HepG2 (cell line): Measurements from ENCODE around the gene CACNA2D3. TPM values are rescaled to one million over a fixed set of nuclear protein-coding genes. Genes with fewer than 3 reads are reported as not detected.

ENCODE experiments used
- CEBPB ChIP-seq: IDR thresholded peaks from 2 replicates; pipeline ENCODE4 v1.6.1; 2011; ENCODE audit warnings: low read depth, low read length, improper control_type of control experiment, borderline replicate concordance
- CTCF ChIP-seq: sonication (generic); formaldehyde crosslinking; IDR thresholded peaks from 2 replicates; pipeline ENCODE4 v1.5.0; 2020; ENCODE audit warnings: mild to moderate bottlenecking, missing genetic modification reagents, moderate library complexity
- ELF4 ChIP-seq: sonication (generic); formaldehyde crosslinking; IDR thresholded peaks from 2 replicates; pipeline ENCODE4 v1.5.0; 2020; ENCODE audit warnings: missing genetic modification reagents, mild to moderate bottlenecking, moderate library complexity, borderline replicate concordance
- FOXA1 ChIP-seq, 2 experiments: fragments of 450-650 bp in 1 of 2; sonication (generic) in 1 of 2; formaldehyde crosslinking in 1 of 2; IDR thresholded peaks; 2 replicates each; pipeline versions ENCODE4 v1.4.0 to v1.6.1; 2016 to 2020; ENCODE audit warnings: missing genetic modification reagents in 1 of 2
- HMGXB4 ChIP-seq, 2 experiments: sonication (generic) in 1 of 2; formaldehyde crosslinking in 1 of 2; IDR thresholded peaks; 2 replicates each; pipeline versions ENCODE4 v1.4.0 to v1.6.1; 2018 to 2020; ENCODE audit warnings: missing genetic modification reagents in 2 of 2, borderline replicate concordance in 1 of 2, low read depth in 1 of 2, mild to moderate bottlenecking in 1 of 2, missing biosample characterization in 1 of 2
- KAT2B ChIP-seq: fragments of 150-350 bp; IDR thresholded peaks from 2 replicates; pipeline ENCODE4 v1.6.1; 2014; ENCODE audit warnings: low read depth, low read length, borderline replicate concordance
- MEIS1 ChIP-seq: sonication (generic); formaldehyde crosslinking; IDR thresholded peaks from 2 replicates; pipeline ENCODE4 v1.9.0; 2021; ENCODE audit warnings: mild to moderate bottlenecking, missing genetic modification reagents, moderate library complexity, borderline replicate concordance
- NR0B2 ChIP-seq: sonication (generic); formaldehyde crosslinking; IDR thresholded peaks from 2 replicates; pipeline ENCODE4 v1.4.0; 2020; ENCODE audit warnings: mild to moderate bottlenecking, missing genetic modification reagents
- PATZ1 ChIP-seq: sonication (generic); formaldehyde crosslinking; IDR thresholded peaks from 2 replicates; pipeline ENCODE4 v1.4.0; 2020; ENCODE audit warnings: missing genetic modification reagents
- STAG1 ChIP-seq: sonication (generic); formaldehyde crosslinking; IDR thresholded peaks from 2 replicates; pipeline ENCODE4 v1.4.0; 2020; ENCODE audit warnings: missing genetic modification reagents
- ZFX ChIP-seq: sonication (generic); formaldehyde crosslinking; IDR thresholded peaks from 2 replicates; pipeline ENCODE4 v1.4.0; 2020; ENCODE audit warnings: mild to moderate bottlenecking, low read depth, missing genetic modification reagents, moderate library complexity
- ZNF556 ChIP-seq: sonication (generic); formaldehyde crosslinking; IDR thresholded peaks from 2 replicates; pipeline ENCODE4 v1.4.0; 2020; ENCODE audit warnings: mild to moderate bottlenecking, missing genetic modification reagents, borderline replicate concordance
- ZNF687 ChIP-seq: sonication (generic); formaldehyde crosslinking; IDR thresholded peaks from 2 replicates; pipeline ENCODE4 v1.5.1; 2020; ENCODE audit warnings: mild to moderate bottlenecking, missing genetic modification reagents, moderate library complexity
- ZNF883 ChIP-seq: sonication (generic); formaldehyde crosslinking; IDR thresholded peaks from 2 replicates; pipeline ENCODE4 v1.5.1; 2020; ENCODE audit warnings: mild to moderate bottlenecking, missing genetic modification reagents; ENCODE audit errors: not compliant biosample characterization
- polyA plus RNA-seq, 8 experiments: library from polyadenylated mRNA; depleted of rRNA in 3 of 8; stranded (reverse) in 7 of 8; unstranded in 1 of 8; fragments of >200 nt; fragmentation: Illumina TruSeq in 4 of 8; extraction: Trizol in 4 of 8; gene quantifications; 2 replicates each; pipeline versions ENCODE4 v1.2.1 to v1.2.3, GENCODE V29; 2011 to 2016; ENCODE audit warnings: low read depth in 4 of 8, missing spikeins in 1 of 8, mixed read lengths in 1 of 8; ENCODE audit not compliant: insufficient read depth in 1 of 8
- total RNA-seq, 5 experiments: library from RNA; depleted of rRNA; stranded (reverse); fragments of >200 nt; fragmentation: Illumina TruSeq; extraction: Trizol; gene quantifications; 2 replicates each; pipeline ENCODE4 v1.2.3, GENCODE V29; 2016; ENCODE audit warnings: low read depth in 1 of 5

Gene CACNA2D3
- total and polyA plus RNA-seq, 2 of the 13 experiments (the other 11 are each of a cell fraction or from before 2014, with no cell fraction given): not detected

- TF ChIP-seq CEBPB: peak; percentile 47; the same call in 1 of the 2 replicates
- peak; percentile 31; the same call in 1 of the 2 replicates for TF ChIP-seq ZNF687
- no peak for TF ChIP-seq FOXA1 (IDR thresholded peaks at IDR 0.05)
- TF ChIP-seq FOXA1 (CRISPR knock-in tag; IDR thresholded peaks at IDR 0.05): 0 out of 2 replicates have a peak, but pooled peaks have one; percentile 32
- TF ChIP-seq ZFX (CRISPR knock-in tag): peak; percentile 44; the same call in 1 of the 2 replicates
- TF ChIP-seq CTCF (CRISPR knock-in tag): peak; percentile 82
- TF ChIP-seq NR0B2 (CRISPR knock-in tag): no peak
- TF ChIP-seq HMGXB4 (CRISPR knock-in tag; IDR thresholded peaks at IDR 0.05; ENCODE audit: borderline replicate concordance in 1 of 2, low read depth in 1 of 2): 0 out of 4 replicates have a peak, but pooled peaks of 1 of the 2 experiments have one; percentile 20
- TF ChIP-seq ZNF883 (CRISPR knock-in tag): no peak
- TF ChIP-seq MEIS1 (CRISPR knock-in tag): 0 out of 2 replicates have a peak, but pooled peaks have one; percentile 41
- peak; percentile 32; the same call in 1 of the 2 replicates for TF ChIP-seq ZNF556 (CRISPR knock-in tag)
- TF ChIP-seq STAG1 (CRISPR knock-in tag): peak; percentile 88
- 0 out of 2 replicates have a peak, but pooled peaks have one; percentile 41 for TF ChIP-seq PATZ1 (CRISPR knock-in tag)
- no peak for TF ChIP-seq ELF4 (CRISPR knock-in tag)
- no peak for TF ChIP-seq KAT2B
These were observed 24.3 kb downstream of the CACNA2D3 start (continued) for GRCh38 chr3:54146506-54147239.
